HL-60 (cell line): ENCODE results near the gene CABP2.

Source experiments
- DNase-seq, 2 experiments: peaks; one replicate each; pipeline ENCODE4 v3.0.0-alpha.2; 2010 to 2020; ENCODE audit warnings: low read depth in 1 of 2, low spot score in 1 of 2
- H3K27ac ChIP-seq: fragments of 250-450 bp; sonication (Bioruptor Pico); replicated peaks from 2 replicates; pipeline ENCODE4 v1.5.1; 2020; ENCODE audit warnings: mild to moderate bottlenecking, moderate library complexity
- H3K27me3 ChIP-seq: fragments of 250-450 bp; sonication (Bioruptor Pico); 2 replicates; pipeline ENCODE4 v1.5.1; 2021; ENCODE audit warnings: mild to moderate bottlenecking, moderate library complexity; ENCODE audit not compliant: insufficient read depth, poor library complexity, severe bottlenecking
- H3K4me3 ChIP-seq: replicated peaks from 2 replicates; pipeline ENCODE4 v1.5.1; 2011; ENCODE audit warnings: mild to moderate bottlenecking, control low read depth, low read length; ENCODE audit not compliant: insufficient read depth
- GABPA ChIP-seq: IDR thresholded peaks from 2 replicates; pipeline ENCODE4 v1.6.1; 2012; ENCODE audit warnings: low read depth
- POLR2AphosphoS5 ChIP-seq: IDR thresholded peaks from 2 replicates; pipeline ENCODE4 v1.6.1; 2012; ENCODE audit warnings: low read depth
- SPI1 ChIP-seq: IDR thresholded peaks from 2 replicates; pipeline ENCODE4 v1.6.1; 2012; ENCODE audit warnings: low read depth, mild to moderate bottlenecking, borderline replicate concordance
- TF ChIP-seq, protein P1 (sequence below): IDR thresholded peaks from one replicate; pipeline ENCODE4 v1.5.1; 2011; ENCODE audit warnings: low read length, control low read depth, inconsistent platforms; ENCODE audit not compliant: insufficient read depth
- TF ChIP-seq, protein P2 (sequence below): IDR thresholded peaks from 2 replicates; pipeline ENCODE4 v1.6.1; 2012; ENCODE audit warnings: low read depth; ENCODE audit not compliant: insufficient replicate concordance

CABP2 gene

DNA sequence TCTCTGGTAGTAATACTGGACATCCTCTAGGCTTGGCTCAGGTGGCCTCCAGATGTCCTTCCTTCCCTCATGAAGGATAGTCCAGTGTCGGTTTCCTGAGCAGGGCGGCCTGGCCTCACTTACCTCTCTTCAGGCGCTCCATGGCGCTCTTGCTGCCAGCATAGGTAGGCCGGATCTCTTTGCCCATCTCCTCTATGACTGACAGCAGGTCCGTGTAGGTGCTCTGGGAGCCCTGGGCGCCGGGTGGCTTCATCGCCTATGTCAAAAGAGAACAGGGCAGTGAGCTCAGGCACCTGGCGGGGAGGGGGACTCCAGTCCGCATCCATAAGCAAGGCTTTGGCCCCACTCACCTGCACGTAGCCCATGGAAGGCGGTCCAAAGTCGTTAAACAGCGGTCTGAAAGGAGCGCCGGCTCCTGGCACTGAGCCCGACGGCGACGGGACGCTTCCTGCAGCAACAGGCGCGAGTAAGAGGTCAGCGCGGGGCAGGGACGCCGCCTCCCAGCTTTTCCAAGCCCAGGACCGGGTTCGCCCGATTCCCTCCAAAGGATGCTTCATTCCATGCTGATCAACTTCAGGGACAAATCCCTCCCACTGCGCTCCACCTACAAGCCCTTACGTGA lies 15.9 kb downstream of the CABP2 start:
- TF ChIP-seq GABPA (no peak), POLR2AphosphoS5 (no peak; the same call in 1 of the 2 replicates), SPI1 (no peak)
- TF ChIP-seq, protein P1, sequence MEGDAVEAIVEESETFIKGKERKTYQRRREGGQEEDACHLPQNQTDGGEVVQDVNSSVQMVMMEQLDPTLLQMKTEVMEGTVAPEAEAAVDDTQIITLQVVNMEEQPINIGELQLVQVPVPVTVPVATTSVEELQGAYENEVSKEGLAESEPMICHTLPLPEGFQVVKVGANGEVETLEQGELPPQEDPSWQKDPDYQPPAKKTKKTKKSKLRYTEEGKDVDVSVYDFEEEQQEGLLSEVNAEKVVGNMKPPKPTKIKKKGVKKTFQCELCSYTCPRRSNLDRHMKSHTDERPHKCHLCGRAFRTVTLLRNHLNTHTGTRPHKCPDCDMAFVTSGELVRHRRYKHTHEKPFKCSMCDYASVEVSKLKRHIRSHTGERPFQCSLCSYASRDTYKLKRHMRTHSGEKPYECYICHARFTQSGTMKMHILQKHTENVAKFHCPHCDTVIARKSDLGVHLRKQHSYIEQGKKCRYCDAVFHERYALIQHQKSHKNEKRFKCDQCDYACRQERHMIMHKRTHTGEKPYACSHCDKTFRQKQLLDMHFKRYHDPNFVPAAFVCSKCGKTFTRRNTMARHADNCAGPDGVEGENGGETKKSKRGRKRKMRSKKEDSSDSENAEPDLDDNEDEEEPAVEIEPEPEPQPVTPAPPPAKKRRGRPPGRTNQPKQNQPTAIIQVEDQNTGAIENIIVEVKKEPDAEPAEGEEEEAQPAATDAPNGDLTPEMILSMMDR: no peak
- TF ChIP-seq, protein P2, sequence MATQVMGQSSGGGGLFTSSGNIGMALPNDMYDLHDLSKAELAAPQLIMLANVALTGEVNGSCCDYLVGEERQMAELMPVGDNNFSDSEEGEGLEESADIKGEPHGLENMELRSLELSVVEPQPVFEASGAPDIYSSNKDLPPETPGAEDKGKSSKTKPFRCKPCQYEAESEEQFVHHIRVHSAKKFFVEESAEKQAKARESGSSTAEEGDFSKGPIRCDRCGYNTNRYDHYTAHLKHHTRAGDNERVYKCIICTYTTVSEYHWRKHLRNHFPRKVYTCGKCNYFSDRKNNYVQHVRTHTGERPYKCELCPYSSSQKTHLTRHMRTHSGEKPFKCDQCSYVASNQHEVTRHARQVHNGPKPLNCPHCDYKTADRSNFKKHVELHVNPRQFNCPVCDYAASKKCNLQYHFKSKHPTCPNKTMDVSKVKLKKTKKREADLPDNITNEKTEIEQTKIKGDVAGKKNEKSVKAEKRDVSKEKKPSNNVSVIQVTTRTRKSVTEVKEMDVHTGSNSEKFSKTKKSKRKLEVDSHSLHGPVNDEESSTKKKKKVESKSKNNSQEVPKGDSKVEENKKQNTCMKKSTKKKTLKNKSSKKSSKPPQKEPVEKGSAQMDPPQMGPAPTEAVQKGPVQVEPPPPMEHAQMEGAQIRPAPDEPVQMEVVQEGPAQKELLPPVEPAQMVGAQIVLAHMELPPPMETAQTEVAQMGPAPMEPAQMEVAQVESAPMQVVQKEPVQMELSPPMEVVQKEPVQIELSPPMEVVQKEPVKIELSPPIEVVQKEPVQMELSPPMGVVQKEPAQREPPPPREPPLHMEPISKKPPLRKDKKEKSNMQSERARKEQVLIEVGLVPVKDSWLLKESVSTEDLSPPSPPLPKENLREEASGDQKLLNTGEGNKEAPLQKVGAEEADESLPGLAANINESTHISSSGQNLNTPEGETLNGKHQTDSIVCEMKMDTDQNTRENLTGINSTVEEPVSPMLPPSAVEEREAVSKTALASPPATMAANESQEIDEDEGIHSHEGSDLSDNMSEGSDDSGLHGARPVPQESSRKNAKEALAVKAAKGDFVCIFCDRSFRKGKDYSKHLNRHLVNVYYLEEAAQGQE: no peak
- peak overlapping the region; percentile 65 for H3K4me3 ChIP-seq
- H3K27me3 ChIP-seq: no peaks in the 10 kb centered on the region
- H3K27ac ChIP-seq: peak overlapping the region; percentile 94
- no peak for DNase-seq

GRCh38 chr11:67506426-67507051 lies 16.7 kb downstream of the CABP2 start:
- no peak overlapping the region for H3K4me3 ChIP-seq

GRCh38 chr11:67505605-67506396 lies 17.4 kb downstream of the CABP2 start:
- H3K27me3 ChIP-seq: no peaks in the 10 kb centered on the region
- H3K27ac ChIP-seq: peak overlapping the region; percentile 71
- peak; percentile 93 to 94 for DNase-seq
- peak overlapping the region; percentile 89 for H3K4me3 ChIP-seq
- TF ChIP-seq, protein P2: no peak
- TF ChIP-seq POLR2AphosphoS5 (0 out of 2 replicates have a peak, but pooled peaks have one; percentile 42), GABPA (no peak), SPI1 (peak; percentile 36; the same call in 1 of the 2 replicates)
- TF ChIP-seq, protein P1: peak; percentile 92

More at GRCh38 chr11:67506426-67507051, 16.7 kb downstream of the CABP2 start:
- TF ChIP-seq SPI1 (no peak), GABPA (no peak), POLR2AphosphoS5 (no peak)
- TF ChIP-seq, protein P2: no peak
- TF ChIP-seq, protein P1: no peak
- peak in 1 of 2 experiments; percentile 20 for DNase-seq
- no peaks in the 10 kb centered on the region for H3K27me3 ChIP-seq
- H3K27ac ChIP-seq: peak overlapping the region; percentile 94
